ENCODE measurements around the gene PEBP1.

The PEBP1 gene

GRCh38 chr12:118109088-118109487 lies 26.8 kb upstream of the PEBP1 start:
- H3K18ac ChIP-seq (ENCODE audit: low read length), result no peak overlapping the region
- no peaks in the 10 kb centered on the region for H3K79me1 ChIP-seq (ENCODE audit: low read depth, low read length)
- no peak overlapping the region for H3K4ac ChIP-seq (ENCODE audit: low read length)
- no peak overlapping the region for H2BK5ac ChIP-seq (ENCODE audit: low read length)
- H4K91ac ChIP-seq (ENCODE audit: low read depth, low read length, poor library complexity), result no peak overlapping the region
- H2BK12ac ChIP-seq (ENCODE audit: low read length), result no peak overlapping the region
- no peak overlapping the region for H2AK5ac ChIP-seq (ENCODE audit: low read depth, low read length)
- H3K4me2 ChIP-seq (ENCODE audit: insufficient read depth, low read length, poor library complexity, severe bottlenecking), result no peak overlapping the region
- DNase-seq (ENCODE audit: low spot score), result no peak
- H3K27me3 ChIP-seq (ENCODE audit: control insufficient read depth in 3 of 3, insufficient read depth in 3 of 3, low read depth in 1 of 3, low read length in 3 of 3), result no peaks in the 10 kb centered on the region
- no peak overlapping the region for H3K9ac ChIP-seq (ENCODE audit: low read depth, low read length, poor library complexity)
- H2BK15ac ChIP-seq (ENCODE audit: low read length), result no peak overlapping the region
- no peaks in the 10 kb centered on the region for H3K4me1 ChIP-seq (ENCODE audit: control insufficient read depth in 2 of 2, insufficient read depth in 1 of 2, low read depth in 1 of 2, low read length in 2 of 2)
- H3K23ac ChIP-seq (ENCODE audit: low read depth, low read length, poor library complexity), result no peak overlapping the region
- H2AFZ ChIP-seq (ENCODE audit: low read length), result no peak overlapping the region
- no peak overlapping the region for H2BK120ac ChIP-seq (ENCODE audit: low read depth, low read length)
- no peak overlapping the region for H3K14ac ChIP-seq (ENCODE audit: low read length)
- no peak overlapping the region for H4K8ac ChIP-seq (ENCODE audit: low read depth, low read length)
- no CpG with 5 or more reads among the region's 1 CpG for WGBS, 2 donors (ENCODE audit: extremely low coverage in 2 of 2, insufficient read length in 2 of 2, insufficient replicate concordance in 1 of 2)
- no peaks in the 10 kb centered on the region for H3K9me3 ChIP-seq (replicated peaks in 1 of 2; ENCODE audit: control insufficient read depth in 2 of 2, insufficient read depth in 1 of 2, low read depth in 1 of 2, low read length in 2 of 2)
- no peak overlapping the region for H3K4me3 ChIP-seq (ENCODE audit: low read length in 2 of 2)
- no peaks in the 10 kb centered on the region for H3K36me3 ChIP-seq (replicated peaks in 1 of 2; ENCODE audit: control insufficient read depth in 2 of 2, insufficient read depth in 2 of 2, low read length in 2 of 2)
- no peak overlapping the region for H3K27ac ChIP-seq (replicated peaks; ENCODE audit: low read length)

GRCh38 chr12:118119449-118119879 lies 16.5 kb upstream of the PEBP1 start:
- Histone ChIP-seq H3K9ac (ENCODE audit: low read depth, low read length, poor library complexity) (no peak overlapping the region), H2AFZ (ENCODE audit: low read length) (no peak overlapping the region), H3K23ac (ENCODE audit: low read depth, low read length, poor library complexity) (no peak overlapping the region), H4K8ac (ENCODE audit: low read depth, low read length) (no peak overlapping the region), H2BK5ac (ENCODE audit: low read length) (no peak overlapping the region), H2AK5ac (ENCODE audit: low read depth, low read length) (no peak overlapping the region), H3K27ac (replicated peaks; ENCODE audit: low read length) (no peak overlapping the region), H3K36me3 (replicated peaks in 1 of 2; ENCODE audit: control insufficient read depth in 2 of 2, insufficient read depth in 2 of 2, low read length in 2 of 2) (peaks cover 0 to 22% of the 10 kb centered on the region in 2 donors), H3K4ac (ENCODE audit: low read length) (no peak overlapping the region), H3K79me1 (ENCODE audit: low read depth, low read length) (peaks cover 1% of the 10 kb centered on the region), H3K4me1 (ENCODE audit: control insufficient read depth in 2 of 2, insufficient read depth in 1 of 2, low read depth in 1 of 2, low read length in 2 of 2) (peaks cover 2 to 8% of the 10 kb centered on the region in 2 donors), H2BK12ac (ENCODE audit: low read length) (no peak overlapping the region), H3K4me3 (ENCODE audit: low read length in 2 of 2) (no peak overlapping the region), H3K4me2 (ENCODE audit: insufficient read depth, low read length, poor library complexity, severe bottlenecking) (no peak overlapping the region), H3K14ac (ENCODE audit: low read length) (no peak overlapping the region), H2BK120ac (ENCODE audit: low read depth, low read length) (no peak overlapping the region), H3K9me3 (replicated peaks in 1 of 2; ENCODE audit: control insufficient read depth in 2 of 2, insufficient read depth in 1 of 2, low read depth in 1 of 2, low read length in 2 of 2) (peaks cover 0 to 9% of the 10 kb centered on the region in 2 donors), H2BK15ac (ENCODE audit: low read length) (no peak overlapping the region), H3K18ac (ENCODE audit: low read length) (no peak overlapping the region), H4K91ac (ENCODE audit: low read depth, low read length, poor library complexity) (no peak overlapping the region), H3K27me3 (ENCODE audit: control insufficient read depth in 3 of 3, insufficient read depth in 3 of 3, low read depth in 1 of 3, low read length in 3 of 3) (no peaks in the 10 kb centered on the region)
- DNase-seq (ENCODE audit: low spot score), result no peak
- no CpG with 5 or more reads among the region's 10 CpGs for WGBS, 2 donors (ENCODE audit: extremely low coverage in 2 of 2, insufficient read length in 2 of 2, insufficient replicate concordance in 1 of 2)

- Histone ChIP-seq H2BK120ac (ENCODE audit: low read depth, low read length) (no peak overlapping the region), H2AFZ (ENCODE audit: low read length) (peak overlapping the region; percentile 75), H2BK12ac (ENCODE audit: low read length) (no peak overlapping the region), H3K4me1 (ENCODE audit: control insufficient read depth in 2 of 2, insufficient read depth in 1 of 2, low read depth in 1 of 2, low read length in 2 of 2) (peaks cover 2 to 8% of the 10 kb centered on the region in 2 donors), H3K4me3 (ENCODE audit: low read length in 2 of 2) (no peak overlapping the region), H4K8ac (ENCODE audit: low read depth, low read length) (no peak overlapping the region), H3K23ac (ENCODE audit: low read depth, low read length, poor library complexity) (no peak overlapping the region), H3K36me3 (replicated peaks in 1 of 2; ENCODE audit: control insufficient read depth in 2 of 2, insufficient read depth in 2 of 2, low read length in 2 of 2) (peaks cover 0 to 14% of the 10 kb centered on the region in 2 donors), H3K4ac (ENCODE audit: low read length) (no peak overlapping the region), H2BK15ac (ENCODE audit: low read length) (no peak overlapping the region), H2BK5ac (ENCODE audit: low read length) (no peak overlapping the region), H3K9ac (ENCODE audit: low read depth, low read length, poor library complexity) (no peak overlapping the region), H2AK5ac (ENCODE audit: low read depth, low read length) (no peak overlapping the region), H3K27me3 (ENCODE audit: control insufficient read depth in 3 of 3, insufficient read depth in 3 of 3, low read depth in 1 of 3, low read length in 3 of 3) (no peaks in the 10 kb centered on the region), H3K9me3 (replicated peaks in 1 of 2; ENCODE audit: control insufficient read depth in 2 of 2, insufficient read depth in 1 of 2, low read depth in 1 of 2, low read length in 2 of 2) (no peaks in the 10 kb centered on the region), H3K14ac (ENCODE audit: low read length) (no peak overlapping the region), H4K91ac (ENCODE audit: low read depth, low read length, poor library complexity) (no peak overlapping the region), H3K27ac (replicated peaks; ENCODE audit: low read length) (no peak overlapping the region), H3K18ac (ENCODE audit: low read length) (no peak overlapping the region), H3K4me2 (ENCODE audit: insufficient read depth, low read length, poor library complexity, severe bottlenecking) (no peak overlapping the region), H3K79me1 (ENCODE audit: low read depth, low read length) (peaks cover 1% of the 10 kb centered on the region)
- WGBS, 2 donors (ENCODE audit: extremely low coverage in 2 of 2, insufficient read length in 2 of 2, insufficient replicate concordance in 1 of 2), result no CpG with 5 or more reads among the region's 8 CpGs
- peak; percentile 36 for DNase-seq (ENCODE audit: low spot score)
These were observed 15.2 kb upstream of the PEBP1 start for GRCh38 chr12:118120579-118121363.

- Histone ChIP-seq H3K9me3 (replicated peaks in 1 of 2; ENCODE audit: control insufficient read depth in 2 of 2, insufficient read depth in 1 of 2, low read depth in 1 of 2, low read length in 2 of 2) (no peaks in the 10 kb centered on the region), H3K4me3 (ENCODE audit: low read length in 2 of 2) (no peak overlapping the region), H2AFZ (ENCODE audit: low read length) (no peak overlapping the region), H3K18ac (ENCODE audit: low read length) (no peak overlapping the region), H3K27ac (replicated peaks; ENCODE audit: low read length) (no peak overlapping the region), H4K91ac (ENCODE audit: low read depth, low read length, poor library complexity) (no peak overlapping the region), H4K8ac (ENCODE audit: low read depth, low read length) (no peak overlapping the region), H2BK120ac (ENCODE audit: low read depth, low read length) (no peak overlapping the region), H3K27me3 (ENCODE audit: control insufficient read depth in 3 of 3, insufficient read depth in 3 of 3, low read depth in 1 of 3, low read length in 3 of 3) (no peaks in the 10 kb centered on the region), H2BK15ac (ENCODE audit: low read length) (no peak overlapping the region), H3K14ac (ENCODE audit: low read length) (no peak overlapping the region), H3K79me1 (ENCODE audit: low read depth, low read length) (peaks cover 4% of the 10 kb centered on the region), H3K4ac (ENCODE audit: low read length) (no peak overlapping the region), H3K23ac (ENCODE audit: low read depth, low read length, poor library complexity) (no peak overlapping the region), H3K36me3 (replicated peaks in 1 of 2; ENCODE audit: control insufficient read depth in 2 of 2, insufficient read depth in 2 of 2, low read length in 2 of 2) (peaks cover 0 to 10% of the 10 kb centered on the region in 2 donors), H3K4me2 (ENCODE audit: insufficient read depth, low read length, poor library complexity, severe bottlenecking) (no peak overlapping the region), H2AK5ac (ENCODE audit: low read depth, low read length) (no peak overlapping the region), H2BK12ac (ENCODE audit: low read length) (no peak overlapping the region), H2BK5ac (ENCODE audit: low read length) (no peak overlapping the region), H3K4me1 (ENCODE audit: control insufficient read depth in 2 of 2, insufficient read depth in 1 of 2, low read depth in 1 of 2, low read length in 2 of 2) (peaks cover 2 to 8% of the 10 kb centered on the region in 2 donors), H3K9ac (ENCODE audit: low read depth, low read length, poor library complexity) (no peak overlapping the region)
- no peak for DNase-seq (ENCODE audit: low spot score)
- WGBS, 2 donors (ENCODE audit: extremely low coverage in 2 of 2, insufficient read length in 2 of 2, insufficient replicate concordance in 1 of 2), result no CpG with 5 or more reads among the region's 6 CpGs
These were observed 13.7 kb upstream of the PEBP1 start for GRCh38 chr12:118122264-118122663.

Measured in neuronal stem cell (in vitro differentiated cells).